ENCODE data around the gene PCDHB8. TPM values are rescaled to one million over a fixed set of nuclear protein-coding genes. Genes with fewer than 3 reads are reported as not detected.
"Not testable (repeated sequence)": the region's sequence is repeated elsewhere in the genome, so short reads cannot be mapped to it uniquely, and the experiment has no call there.

Gene PCDHB8
- total and polyA plus RNA-seq, 2 donors (not counting 1 experiment from before 2014, with no cell fraction given): 0.42 to 1.3 TPM

- not testable (repeated sequence) for H4K20me1 ChIP-seq (ENCODE audit: control insufficient read depth, extremely low read depth, insufficient read depth, low read length); H3K36me3 ChIP-seq (ENCODE audit: control insufficient read depth, insufficient read depth, low read length); DNase-seq (ENCODE audit: low read depth in 2 of 2); H3K9ac ChIP-seq (ENCODE audit: insufficient read depth, low read length); H3K9me3 ChIP-seq (ENCODE audit: control insufficient read depth, insufficient read depth, low read depth, low read length); H3K4me1 ChIP-seq (ENCODE audit: control insufficient read depth, extremely low read depth, insufficient read depth, low read length); H2AFZ ChIP-seq (ENCODE audit: low read length); H3K27ac ChIP-seq (ENCODE audit: insufficient read depth, low read length); H3K4me3 ChIP-seq (replicated peaks in 1 of 4; ENCODE audit: control extremely low read depth in 1 of 4, insufficient read depth in 1 of 4, low read depth in 3 of 4, low read length in 4 of 4); H3K27me3 ChIP-seq (ENCODE audit: control insufficient read depth, insufficient read depth, low read length); H3K79me2 ChIP-seq (ENCODE audit: control insufficient read depth, insufficient read depth, low read length); H3K4me2 ChIP-seq (ENCODE audit: extremely low read depth, insufficient read depth, low read length)
These were observed 25.5 kb upstream of the PCDHB8 start for GRCh38 chr5:141152096-141152495.

- TF ChIP-seq EZH2 (IDR thresholded peaks at IDR 0.05; ENCODE audit: low read length, missing control alignments) (no peak), CTCF (conservative IDR thresholded peaks at IDR 0.05 in 1 of 2, IDR thresholded peaks at IDR 0.05 in 1 of 2; ENCODE audit: low read depth in 1 of 2, low read length in 2 of 2) (no peak)
- Histone ChIP-seq H4K20me1 (ENCODE audit: control insufficient read depth, extremely low read depth, insufficient read depth, low read length) (no peaks in the 10 kb centered on the region), H3K4me3 (replicated peaks in 1 of 4; ENCODE audit: control extremely low read depth in 1 of 4, insufficient read depth in 1 of 4, low read depth in 3 of 4, low read length in 4 of 4) (no peak overlapping the region), H3K9me3 (ENCODE audit: control insufficient read depth, insufficient read depth, low read depth, low read length) (no peaks in the 10 kb centered on the region), H3K4me1 (ENCODE audit: control insufficient read depth, extremely low read depth, insufficient read depth, low read length) (no peaks in the 10 kb centered on the region), H3K27ac (ENCODE audit: insufficient read depth, low read length) (no peak overlapping the region), H3K79me2 (ENCODE audit: control insufficient read depth, insufficient read depth, low read length) (no peaks in the 10 kb centered on the region), H3K9ac (ENCODE audit: insufficient read depth, low read length) (no peak overlapping the region), H3K36me3 (ENCODE audit: control insufficient read depth, insufficient read depth, low read length) (no peaks in the 10 kb centered on the region), H3K27me3 (ENCODE audit: control insufficient read depth, insufficient read depth, low read length) (no peaks in the 10 kb centered on the region), H2AFZ (ENCODE audit: low read length) (no peak overlapping the region), H3K4me2 (ENCODE audit: extremely low read depth, insufficient read depth, low read length) (no peak overlapping the region)
- DNase-seq (ENCODE audit: low read depth in 2 of 2): no peak
These were observed 21.8 kb upstream of the PCDHB8 start for GRCh38 chr5:141155540-141156374.

- not testable (repeated sequence) for DNase-seq (ENCODE audit: low read depth in 2 of 2); H3K79me2 ChIP-seq (ENCODE audit: control insufficient read depth, insufficient read depth, low read length); H2AFZ ChIP-seq (ENCODE audit: low read length); H3K9me3 ChIP-seq (ENCODE audit: control insufficient read depth, insufficient read depth, low read depth, low read length); H3K4me2 ChIP-seq (ENCODE audit: extremely low read depth, insufficient read depth, low read length); H3K9ac ChIP-seq (ENCODE audit: insufficient read depth, low read length); H3K4me1 ChIP-seq (ENCODE audit: control insufficient read depth, extremely low read depth, insufficient read depth, low read length); H3K27me3 ChIP-seq (ENCODE audit: control insufficient read depth, insufficient read depth, low read length); H3K36me3 ChIP-seq (ENCODE audit: control insufficient read depth, insufficient read depth, low read length); H3K27ac ChIP-seq (ENCODE audit: insufficient read depth, low read length); H3K4me3 ChIP-seq (replicated peaks in 1 of 4; ENCODE audit: control extremely low read depth in 1 of 4, insufficient read depth in 1 of 4, low read depth in 3 of 4, low read length in 4 of 4); H4K20me1 ChIP-seq (ENCODE audit: control insufficient read depth, extremely low read depth, insufficient read depth, low read length)
These were observed 20.2 kb upstream of the PCDHB8 start for GRCh38 chr5:141157356-141157755.

- not testable (repeated sequence) for H3K27me3 ChIP-seq (ENCODE audit: control insufficient read depth, insufficient read depth, low read length); H3K4me2 ChIP-seq (ENCODE audit: extremely low read depth, insufficient read depth, low read length); H3K27ac ChIP-seq (ENCODE audit: insufficient read depth, low read length); H2AFZ ChIP-seq (ENCODE audit: low read length); H3K4me3 ChIP-seq (replicated peaks in 1 of 4; ENCODE audit: control extremely low read depth in 1 of 4, insufficient read depth in 1 of 4, low read depth in 3 of 4, low read length in 4 of 4); H4K20me1 ChIP-seq (ENCODE audit: control insufficient read depth, extremely low read depth, insufficient read depth, low read length); H3K9ac ChIP-seq (ENCODE audit: insufficient read depth, low read length); H3K4me1 ChIP-seq (ENCODE audit: control insufficient read depth, extremely low read depth, insufficient read depth, low read length); H3K9me3 ChIP-seq (ENCODE audit: control insufficient read depth, insufficient read depth, low read depth, low read length); DNase-seq (ENCODE audit: low read depth in 2 of 2); H3K36me3 ChIP-seq (ENCODE audit: control insufficient read depth, insufficient read depth, low read length); H3K79me2 ChIP-seq (ENCODE audit: control insufficient read depth, insufficient read depth, low read length)
These were observed 19.7 kb upstream of the PCDHB8 start for GRCh38 chr5:141157901-141158300.
